SU-DHL-6 (cell line): Measurements from ENCODE around the gene B4GALT6.

Experiments
- H2AFZ ChIP-seq: fragments of 200-600 bp; sonication (generic); 2 replicates; pipeline ENCODE4 v1.6.1; 2014; ENCODE audit warnings: low read depth, mild to moderate bottlenecking, moderate library complexity, mixed read lengths, antibody characterized with exemption, low read length; ENCODE audit not compliant: severe bottlenecking
- H3F3A ChIP-seq: fragments of 200-600 bp; shearing (Covaris generic); 2 replicates; pipeline ENCODE4 v1.6.0; 2016; ENCODE audit warnings: antibody characterized with exemption, mild to moderate bottlenecking; ENCODE audit not compliant: insufficient read depth
- H3K27ac ChIP-seq: fragments of 200-600 bp; sonication (generic); 2 replicates; pipeline ENCODE4 v1.5.1; 2016; ENCODE audit warnings: low read depth, mild to moderate bottlenecking, low read length, moderate library complexity, mixed read lengths
- H3K27me3 ChIP-seq: fragments of 200-600 bp; sonication (generic), shearing (Covaris generic); 2 replicates; pipeline ENCODE4 v1.6.0; 2014; ENCODE audit warnings: mild to moderate bottlenecking, low read length
- H3K36me3 ChIP-seq: fragments of 200-600 bp; sonication (generic); 2 replicates; pipeline ENCODE4 v1.6.1; 2014; ENCODE audit warnings: mild to moderate bottlenecking, low read length, mixed read lengths
- H3K4me2 ChIP-seq: fragments of 300-600, 200-600 bp; shearing (Covaris generic), sonication (generic); 2 replicates; pipeline ENCODE4 v1.6.0; 2014; ENCODE audit warnings: low read length, low read depth, mild to moderate bottlenecking; ENCODE audit not compliant: poor library complexity, severe bottlenecking
- H3K4me3 ChIP-seq: fragments of 200-600 bp; sonication (generic); 2 replicates; pipeline ENCODE4 v1.5.1; 2014; ENCODE audit warnings: antibody characterized with exemption, low read length, mild to moderate bottlenecking, mixed read lengths; ENCODE audit not compliant: insufficient read depth, poor library complexity, severe bottlenecking
- H3K79me2 ChIP-seq: fragments of 200-600 bp; sonication (generic); 2 replicates; pipeline ENCODE4 v1.6.1; 2014; ENCODE audit warnings: mild to moderate bottlenecking, low read length, moderate library complexity; ENCODE audit not compliant: insufficient read depth
- H3K9ac ChIP-seq: fragments of 200-600 bp; sonication (generic); 2 replicates; pipeline ENCODE4 v1.7.0; 2014; ENCODE audit warnings: mild to moderate bottlenecking, low read length
- H3K9me2 ChIP-seq: fragments of 200-600 bp; sonication (generic); replicated peaks from 2 replicates; pipeline ENCODE4 v1.6.1; 2014; ENCODE audit warnings: low read length; ENCODE audit not compliant: insufficient read depth
- H3K9me3 ChIP-seq: fragments of 200-600 bp; sonication (generic); 2 replicates; pipeline ENCODE4 v1.6.1; 2014; ENCODE audit warnings: low read length, mixed read lengths; ENCODE audit not compliant: insufficient read depth
- H4K20me1 ChIP-seq: fragments of 200-600 bp; sonication (generic); 2 replicates; pipeline ENCODE4 v1.6.1; 2014; ENCODE audit warnings: low read depth, mild to moderate bottlenecking, antibody characterized with exemption, low read length, moderate library complexity, mixed read lengths
- CTCF ChIP-seq: fragments of 200-600 bp; sonication (generic); IDR thresholded peaks from one replicate; pipeline ENCODE4 v1.5.1; 2017; ENCODE audit warnings: antibody characterized with exemption, mild to moderate bottlenecking, low read length, moderate library complexity; ENCODE audit not compliant: insufficient read depth, poor library complexity, severe bottlenecking
- EZH2phosphoT487 ChIP-seq: fragments of 200-600 bp; sonication (generic), shearing (Covaris generic); conservative IDR thresholded peaks from 2 replicates; pipeline ENCODE4 v1.6.1; 2018; ENCODE audit warnings: mild to moderate bottlenecking, antibody characterized with exemption, low read length, moderate library complexity, mixed read lengths

B4GALT6 gene

DNA sequence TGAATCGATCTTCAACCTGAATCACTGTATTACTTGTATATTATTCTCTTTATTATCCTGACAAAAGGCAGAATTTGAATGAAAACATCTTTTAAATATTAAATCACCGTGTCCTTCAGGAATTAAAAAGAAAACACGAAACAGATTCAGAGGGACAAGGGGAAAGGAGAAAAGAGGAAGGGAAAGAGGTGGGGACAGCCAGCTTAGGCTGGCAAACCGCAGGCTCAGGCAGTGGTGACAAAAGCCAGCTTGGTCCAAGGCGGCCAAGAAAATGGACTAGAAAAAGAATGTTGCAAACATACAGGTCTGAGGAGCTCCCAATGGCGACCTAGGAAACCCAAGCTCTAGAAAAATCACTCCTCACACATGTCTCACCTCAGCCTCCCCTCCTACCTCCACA lies 6.8 kb downstream of the B4GALT6 start:
- H3K27ac ChIP-seq: no peak overlapping the region
- H3K79me2 ChIP-seq: no peaks in the 10 kb centered on the region
- peaks cover 2% of the 10 kb centered on the region; the same call in 1 of the 2 replicates for H3F3A ChIP-seq
- H3K9ac ChIP-seq: no peak overlapping the region
- no peaks in the 10 kb centered on the region for H3K9me3 ChIP-seq
- H3K4me3 ChIP-seq: no peak overlapping the region
- no peaks in the 10 kb centered on the region for H3K36me3 ChIP-seq
- H3K9me2 ChIP-seq: no peaks in the 10 kb centered on the region
- H4K20me1 ChIP-seq: peaks cover 13% of the 10 kb centered on the region; the same call in 1 of the 2 replicates
- no peak overlapping the region for H2AFZ ChIP-seq
- no peaks in the 10 kb centered on the region for H3K27me3 ChIP-seq
- TF ChIP-seq CTCF: no peak
- no peak for TF ChIP-seq EZH2phosphoT487
- H3K4me2 ChIP-seq: no peak overlapping the region

DNA sequence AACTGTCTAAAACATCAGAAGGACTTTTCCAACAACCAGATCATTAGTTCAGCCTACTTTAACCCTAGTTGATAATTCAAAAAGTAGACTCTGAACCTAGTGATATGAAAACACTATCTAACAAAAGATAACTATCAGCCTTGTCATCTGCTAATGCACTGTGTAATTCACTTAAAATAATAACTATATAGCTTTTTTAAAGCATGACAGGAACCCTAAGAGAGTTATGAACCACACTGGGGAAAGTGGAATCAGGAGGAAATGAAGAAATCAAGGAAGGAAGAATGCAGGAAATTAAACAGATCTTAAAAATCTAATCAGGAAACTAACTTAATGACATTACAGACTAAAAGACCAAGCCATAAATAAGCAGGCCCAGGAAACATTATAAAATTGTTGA lies 9.0 kb downstream of the B4GALT6 start:
- no peaks in the 10 kb centered on the region for H3F3A ChIP-seq
- no peaks in the 10 kb centered on the region for H3K36me3 ChIP-seq
- TF ChIP-seq EZH2phosphoT487 (no peak), CTCF (no peak)
- H4K20me1 ChIP-seq: peaks cover 10% of the 10 kb centered on the region; the same call in 1 of the 2 replicates
- H3K9me2 ChIP-seq: no peaks in the 10 kb centered on the region
- no peaks in the 10 kb centered on the region for H3K9me3 ChIP-seq
- H3K27me3 ChIP-seq: no peaks in the 10 kb centered on the region
- no peaks in the 10 kb centered on the region for H3K79me2 ChIP-seq
- H3K9ac ChIP-seq: no peak overlapping the region
- H3K27ac ChIP-seq: no peak overlapping the region
- no peak overlapping the region for H3K4me3 ChIP-seq
- no peak overlapping the region for H3K4me2 ChIP-seq
- no peak overlapping the region for H2AFZ ChIP-seq

- Histone ChIP-seq H4K20me1 (peaks cover 10% of the 10 kb centered on the region; the same call in 1 of the 2 replicates), H3K36me3 (no peaks in the 10 kb centered on the region), H3K27ac (no peak overlapping the region), H3K9me3 (no peaks in the 10 kb centered on the region), H3K27me3 (no peaks in the 10 kb centered on the region), H3K9ac (no peak overlapping the region), H3K4me3 (no peak overlapping the region), H3K4me2 (no peak overlapping the region), H2AFZ (no peak overlapping the region), H3K9me2 (no peaks in the 10 kb centered on the region), H3F3A (no peaks in the 10 kb centered on the region), H3K79me2 (no peaks in the 10 kb centered on the region)
- TF ChIP-seq CTCF: no peak
- TF ChIP-seq EZH2phosphoT487: no peak
Measured at GRCh38 chr18:31672628-31673135, 11.7 kb downstream of the B4GALT6 start.
